ENCODE measurements around the gene SPOCK2. TPM values are rescaled to one million over a fixed set of nuclear protein-coding genes. Genes with fewer than 3 reads are reported as not detected.

SPOCK2 gene
- not detected in 2 replicates for total RNA-seq (2012; rRNA removed)
- 0.02 TPM in 1 of 2 replicates, not detected in the other for polyA plus RNA-seq (2012; rRNA removed)
- polyA plus RNA-seq (2012; cell fraction: cytosol; rRNA removed), result 0.04 TPM in 1 of 2 replicates, not detected in the other
- polyA plus RNA-seq (2012; cell fraction: nucleus; rRNA removed; ENCODE audit: low replicate concordance), result 0.23 and 0.36 TPM in 2 replicates
- Bru-seq, nascent RNA, result percentile 26 among the genes with signal in this experiment
- percentile 36 among the genes with signal in this experiment for BruChase-seq, experiment 1, labeled RNA remaining after a 6-hour chase
- BruChase-seq, experiment 2, labeled RNA remaining after a 2-hour chase, result percentile 27 among the genes with signal in this experiment
- long read RNA-seq, result 0 reads

- ATAC-seq (ENCODE audit: low read depth) (peak; percentile 38; the same call in 1 of the 2 replicates), DNase-seq (no peak)
- no peak within 1 kb of the TSS for H2BK5ac ChIP-seq (ENCODE audit: low read depth, low read length, poor library complexity, severe bottlenecking)
- no peak within 1 kb of the TSS for H3K4ac ChIP-seq (ENCODE audit: low read depth, low read length)
- intact Hi-C loops (cut with micrococcal nuclease) (no loop called here), in situ Hi-C loops (cut with MboI; ENCODE audit: low sequenced_read_pairs) (no loop called here), dilution Hi-C loops (cut with HindIII; ENCODE audit: low sequenced_read_pairs, unreplicated experiment) (no loop called here)
- no peak within 1 kb of the TSS for H3K18ac ChIP-seq (ENCODE audit: low read depth, low read length)
- no peak within 1 kb of the TSS for H3K27ac ChIP-seq (ENCODE audit: insufficient read depth, low read length)
- H2AFZ ChIP-seq (replicated peaks; ENCODE audit: low read length, poor library complexity), result no peak within 1 kb of the TSS
- H3K9me3 ChIP-seq (ENCODE audit: control insufficient read depth, insufficient read depth, low read length), result no peaks in the 10 kb centered on the region
- peaks cover 5% of the 10 kb centered on the region; the same call in 1 of the 2 replicates for H3K4me1 ChIP-seq (ENCODE audit: control insufficient read depth, insufficient read depth, low read length)
- no peak within 1 kb of the TSS for H2AK5ac ChIP-seq (ENCODE audit: low read depth, low read length)
- no TSS peak for BruUV-seq (replicated peaks)
- H2BK20ac ChIP-seq (ENCODE audit: low read depth, low read length), result no peak within 1 kb of the TSS
- no peak within 1 kb of the TSS for H4K91ac ChIP-seq (ENCODE audit: insufficient read depth, low read depth, low read length)
- no peaks in the 10 kb centered on the region for H3K9me1 ChIP-seq (ENCODE audit: insufficient read depth, low read length)
- H2BK15ac ChIP-seq (ENCODE audit: low read depth, low read length), result no peak within 1 kb of the TSS
- H2BK120ac ChIP-seq (ENCODE audit: low read depth, low read length), result no peak within 1 kb of the TSS
- no peak within 1 kb of the TSS for H4K5ac ChIP-seq (ENCODE audit: low read depth, low read length)
- H3K79me1 ChIP-seq (ENCODE audit: low read depth in 1 of 2, low read length in 2 of 2), result no peaks in the 10 kb centered on the region
- H3K9ac ChIP-seq (ENCODE audit: low read depth, low read length), result no peak within 1 kb of the TSS
- no peak within 1 kb of the TSS for H4K8ac ChIP-seq (ENCODE audit: low read depth in 2 of 2, low read length in 2 of 2)
- TF ChIP-seq MXI1 (IDR thresholded peaks at IDR 0.05; ENCODE audit: borderline replicate concordance, low read depth, low read length), result no peak
- TF ChIP-seq USF2 (IDR thresholded peaks at IDR 0.05; ENCODE audit: low read depth, low read length), result no peak
- no peak for TF ChIP-seq SMC3 (IDR thresholded peaks at IDR 0.05; ENCODE audit: low read depth, low read length)
- TF ChIP-seq BHLHE40 (IDR thresholded peaks at IDR 0.05; ENCODE audit: low read depth, low read length), result no peak
- no peak for TF ChIP-seq NFE2L2 (IDR thresholded peaks at IDR 0.05; ENCODE audit: low read depth, low read length)
- peaks cover 67% of the 10 kb centered on the region for H3K27me3 ChIP-seq (ENCODE audit: control insufficient read depth, insufficient read depth, low read length)
- ChIA-PET POLR2A (ENCODE audit: unreplicated experiment) (no interaction called here), CTCF (no interaction called here)
- WGBS, 2 experiments (ENCODE audit: extremely low coverage in 2 of 2, insufficient read length in 1 of 2), result 4% methylated on average over 38 of the region's 65 CpGs; no CpG with 5 or more reads in 1 of the 2 experiments
- no peak within 1 kb of the TSS for H2AK9ac ChIP-seq (replicated peaks; ENCODE audit: low read depth, low read length, poor library complexity)
- H4K20me1 ChIP-seq (ENCODE audit: insufficient read depth, low read length), result no peaks in the 10 kb centered on the region; the same call in 1 of the 2 replicates
- no peak within 1 kb of the TSS for H3K14ac ChIP-seq (replicated peaks; ENCODE audit: low read depth, low read length)
- no peak within 1 kb of the TSS for H3K56ac ChIP-seq (ENCODE audit: extremely low read depth, insufficient read depth, low read length)
- H3K4me3 ChIP-seq (ENCODE audit: insufficient read depth, low read depth, low read length), result peak within 1 kb of the TSS; percentile 10; the same call in 1 of the 2 replicates
- H3K23ac ChIP-seq (ENCODE audit: low read depth, low read length), result 0 out of 2 replicates have a peak within 1 kb of the TSS, but pooled peaks have one; percentile 42
- H3K36me3 ChIP-seq (ENCODE audit: control insufficient read depth, insufficient read depth, low read length), result no peaks in the 10 kb centered on the region
- H3K4me2 ChIP-seq (ENCODE audit: low read depth, low read length), result peak within 1 kb of the TSS; percentile 63
Measured at GRCh38 chr10:72087969-72088888, at the start of gene SPOCK2. Gene SPOCK2 (minus strand): TSS chr10:72088551. CDS start chr10:72088328, 223 bp downstream.
